ENCODE measurements around the gene PATE3. TPM values are rescaled to one million over a fixed set of nuclear protein-coding genes. Genes with fewer than 3 reads are reported as not detected.

Gene PATE3
- total RNA-seq, 2 experiments from 2014 or later: not detected

DNA sequence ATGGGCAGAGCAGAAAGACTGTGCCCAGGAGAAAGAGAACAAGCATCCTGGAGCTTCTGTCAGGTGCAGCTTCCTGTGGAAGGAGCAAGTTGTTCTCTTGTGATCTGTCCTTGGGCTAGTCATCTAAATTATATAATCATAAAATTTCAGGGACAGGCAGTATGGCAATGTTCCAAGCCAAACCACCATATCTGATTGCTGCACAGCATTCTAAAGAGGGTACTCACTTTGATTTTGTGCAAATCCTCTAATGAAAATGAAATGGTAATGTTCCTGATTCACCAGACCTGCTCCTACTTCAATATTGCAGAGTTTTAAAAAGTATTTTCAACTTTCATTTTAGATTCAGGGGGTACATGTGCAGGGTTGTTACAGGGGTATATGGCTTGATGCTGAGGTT lies 9.2 kb upstream of the PATE3 start, which contains the start of gene PATE2:
Gene PATE2 (minus strand): TSS at position 101 of the 400 bp plus-strand sequence. CDS start 55 bp downstream, at position 46.
- DNase-seq: no peak
- Mint-ChIP-seq H3K4me3 (no peak within 1 kb of the TSS), H3K36me3 (ENCODE audit: low read depth) (no peaks in the 10 kb centered on the region), H3K27ac (no peak within 1 kb of the TSS), H3K4me1 (no peaks in the 10 kb centered on the region), H3K9me3 (no peaks in the 10 kb centered on the region), H3K27me3 (peaks cover 10% of the 10 kb centered on the region)
- ChIA-PET POLR2A (no interaction called here), CTCF (no interaction called here)

DNA sequence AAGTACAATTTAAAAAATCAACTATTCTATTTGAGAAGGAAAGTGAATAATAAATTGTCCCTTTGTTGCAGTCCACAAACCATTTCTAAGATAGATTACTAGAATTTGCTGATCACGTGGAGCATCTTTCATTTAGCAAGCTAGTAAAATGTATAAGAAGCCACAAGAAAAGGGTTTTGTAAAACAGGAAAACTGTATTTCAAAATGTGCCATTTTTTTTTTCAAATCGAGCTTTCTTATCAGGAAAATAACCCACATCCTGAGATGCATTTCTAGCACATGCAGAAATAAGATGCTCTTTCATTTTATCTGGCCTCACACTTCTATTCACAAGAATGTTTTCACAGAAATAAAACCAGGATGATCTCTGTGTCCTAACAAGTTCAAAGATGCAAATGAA lies 3.2 kb upstream of the PATE3 start:
- Mint-ChIP-seq H3K27me3 (peaks cover 11% of the 10 kb centered on the region), H3K36me3 (ENCODE audit: low read depth) (no peaks in the 10 kb centered on the region), H3K4me3 (no peak overlapping the region), H3K4me1 (no peaks in the 10 kb centered on the region), H3K27ac (no peak overlapping the region), H3K9me3 (no peaks in the 10 kb centered on the region)
- POLR2A ChIA-PET: no interaction called here
- DNase-seq: no peak
- CTCF ChIA-PET: no interaction called here

DNA sequence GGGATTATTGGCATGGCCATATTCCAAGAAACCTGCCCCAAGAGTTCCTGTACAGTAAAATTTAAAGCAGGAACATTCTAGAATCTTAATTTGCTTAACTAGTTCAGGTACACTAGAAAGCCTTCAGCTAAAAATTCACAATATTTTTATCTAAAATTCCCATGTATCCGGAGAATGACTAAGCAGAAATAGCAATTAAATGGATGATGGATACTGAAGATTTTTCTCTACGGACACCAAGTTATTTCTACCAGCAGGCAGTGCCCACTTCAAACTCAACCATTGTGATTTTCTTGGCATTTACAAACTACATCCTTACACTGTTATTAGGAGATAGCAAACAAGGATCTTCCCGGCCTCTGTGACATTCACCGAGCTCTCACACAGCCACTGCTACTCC lies 2.9 kb downstream of the PATE3 start:
- Mint-ChIP-seq H3K36me3 (ENCODE audit: low read depth) (no peaks in the 10 kb centered on the region), H3K27me3 (peaks cover 6% of the 10 kb centered on the region), H3K4me3 (no peak overlapping the region), H3K4me1 (no peaks in the 10 kb centered on the region), H3K9me3 (peaks cover 5% of the 10 kb centered on the region), H3K27ac (no peak overlapping the region)
- ChIA-PET POLR2A (no interaction called here), CTCF (no interaction called here)
- no peak for DNase-seq

- no peaks in the 10 kb centered on the region for H3K36me3 Mint-ChIP-seq (ENCODE audit: low read depth)
- peaks cover 14% of the 10 kb centered on the region for H3K9me3 Mint-ChIP-seq
- no peak overlapping the region for H3K27ac Mint-ChIP-seq
- ChIA-PET POLR2A (no interaction called here), CTCF (no interaction called here)
- no peak for DNase-seq
- H3K4me3 Mint-ChIP-seq: no peak overlapping the region
- H3K4me1 Mint-ChIP-seq: no peaks in the 10 kb centered on the region
- peaks cover 5% of the 10 kb centered on the region for H3K27me3 Mint-ChIP-seq
Measured at GRCh38 chr11:125797641-125798040, 9.7 kb downstream of the PATE3 start.

DNA sequence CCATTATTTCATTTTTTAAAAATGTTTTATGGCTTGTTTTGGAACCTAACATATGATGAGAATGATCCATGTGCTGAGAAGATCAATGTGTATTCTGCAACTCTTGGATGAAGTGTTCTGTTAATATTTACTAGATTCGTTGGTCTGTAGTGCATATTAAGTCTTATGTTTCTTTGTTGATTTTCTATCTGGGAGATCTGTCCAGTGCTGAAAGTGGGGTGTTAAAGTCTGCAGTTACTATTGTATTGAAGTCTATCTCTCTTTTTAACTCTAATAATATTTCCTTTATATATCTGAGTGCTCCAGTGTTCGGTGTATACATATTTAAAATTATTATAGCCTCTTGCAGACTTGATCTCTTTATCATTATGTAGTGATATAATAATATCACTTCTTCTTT lies 11.9 kb downstream of the PATE3 start:
- CTCF ChIA-PET: no interaction called here
- no peaks in the 10 kb centered on the region for H3K4me1 Mint-ChIP-seq
- POLR2A ChIA-PET: no interaction called here

DNA sequence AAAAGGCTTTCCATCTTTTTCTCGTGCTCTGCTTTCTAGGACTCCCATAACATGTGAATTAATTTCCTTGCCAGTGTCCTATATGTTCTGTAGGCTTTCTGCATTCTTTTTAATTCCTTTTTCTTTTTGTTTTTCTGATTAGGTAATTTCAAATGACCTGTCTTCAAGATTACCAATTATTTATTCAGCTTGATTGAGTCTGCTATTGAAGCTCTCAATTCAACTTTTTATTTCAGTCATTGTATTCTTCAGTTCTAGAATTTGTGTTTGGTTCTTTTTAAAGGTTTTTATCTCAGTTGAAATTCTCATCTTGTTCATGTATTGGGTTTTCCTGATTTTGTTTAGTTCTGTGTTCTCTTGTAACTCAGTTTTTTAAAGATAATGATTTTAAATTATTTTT lies 14.5 kb downstream of the PATE3 start:
- POLR2A ChIA-PET: no interaction called here
- Mint-ChIP-seq H3K4me1 (no peaks in the 10 kb centered on the region), H3K27me3 (peaks cover 3% of the 10 kb centered on the region), H3K36me3 (ENCODE audit: low read depth) (no peaks in the 10 kb centered on the region), H3K4me3 (no peak overlapping the region), H3K9me3 (peaks cover 19% of the 10 kb centered on the region), H3K27ac (no peak overlapping the region)
- CTCF ChIA-PET: no interaction called here
- no peak for DNase-seq

More for the DNA sequence above, 11.9 kb downstream of the PATE3 start:
- DNase-seq: no peak
- Mint-ChIP-seq H3K27me3 (peaks cover 5% of the 10 kb centered on the region), H3K4me3 (no peak overlapping the region), H3K27ac (no peak overlapping the region), H3K9me3 (peaks cover 25% of the 10 kb centered on the region), H3K36me3 (ENCODE audit: low read depth) (no peaks in the 10 kb centered on the region)

DNA sequence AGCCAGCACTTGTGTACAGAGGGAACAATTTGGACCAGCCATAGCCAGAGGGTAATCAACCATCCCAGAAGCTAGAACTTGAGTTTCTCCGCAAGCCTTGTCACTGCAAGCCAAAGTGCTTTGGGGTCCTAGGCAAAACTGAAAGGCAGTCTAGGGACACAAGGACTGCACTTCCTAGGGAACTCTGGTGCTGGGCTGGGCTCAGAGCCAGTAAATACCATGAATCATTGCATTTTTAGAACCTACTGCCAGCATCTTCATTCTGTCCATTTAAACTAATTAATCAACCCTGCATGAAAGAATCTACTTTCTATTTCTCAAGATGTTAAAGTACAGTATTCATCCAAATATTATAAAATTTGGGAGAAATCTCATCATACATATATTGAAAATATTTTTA lies 20.0 kb downstream of the PATE3 start:
- no peak overlapping the region for H3K4me3 Mint-ChIP-seq
- H3K9me3 Mint-ChIP-seq: peaks cover 9% of the 10 kb centered on the region
- DNase-seq: no peak
- peaks cover 2% of the 10 kb centered on the region for H3K27me3 Mint-ChIP-seq
- H3K4me1 Mint-ChIP-seq: no peaks in the 10 kb centered on the region
- no peak overlapping the region for H3K27ac Mint-ChIP-seq
- H3K36me3 Mint-ChIP-seq (ENCODE audit: low read depth): no peaks in the 10 kb centered on the region
- CTCF ChIA-PET: no interaction called here
- POLR2A ChIA-PET: no interaction called here

DNA sequence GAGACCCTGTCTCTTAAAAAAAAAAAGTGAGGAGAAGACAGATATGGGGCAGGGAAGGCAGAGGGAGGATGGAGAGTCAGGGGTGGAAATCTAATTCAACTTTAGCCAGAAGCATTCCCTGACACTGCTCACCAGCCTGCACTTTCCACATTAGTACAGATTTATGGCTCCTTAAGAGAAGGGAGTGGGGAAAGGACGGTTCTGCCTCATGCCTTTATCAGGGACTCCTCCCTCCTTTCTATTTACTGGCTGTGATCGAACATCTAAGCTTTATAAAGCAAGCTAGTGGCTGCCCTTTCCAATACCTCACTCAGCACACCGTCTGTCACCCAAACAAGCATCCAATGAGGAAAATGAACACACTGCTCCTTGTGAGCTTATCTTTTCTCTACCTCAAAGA lies 45.1 kb downstream of the PATE3 start, which contains the start of gene PATE4:
Gene PATE4 (plus strand): TSS at position 301 of the 400 bp plus-strand sequence. CDS start 44 bp downstream, at position 345.
- Mint-ChIP-seq H3K9me3 (peaks cover 6% of the 10 kb centered on the region), H3K36me3 (ENCODE audit: low read depth) (no peaks in the 10 kb centered on the region), H3K27me3 (peaks cover 6% of the 10 kb centered on the region), H3K4me1 (no peaks in the 10 kb centered on the region), H3K4me3 (no peak within 1 kb of the TSS), H3K27ac (no peak within 1 kb of the TSS)
- CTCF ChIA-PET: no interaction called here
- DNase-seq: no peak
- POLR2A ChIA-PET: no interaction called here

GRCh38 chr11:125835748-125836147 lies 47.8 kb downstream of the PATE3 start:
- H3K36me3 Mint-ChIP-seq (ENCODE audit: low read depth): no peaks in the 10 kb centered on the region
- H3K4me3 Mint-ChIP-seq: no peak overlapping the region
- H3K27ac Mint-ChIP-seq: no peak overlapping the region
- CTCF ChIA-PET: no interaction called here
- H3K4me1 Mint-ChIP-seq: no peaks in the 10 kb centered on the region
- H3K9me3 Mint-ChIP-seq: peaks cover 6% of the 10 kb centered on the region
- DNase-seq: no peak
- peaks cover 6% of the 10 kb centered on the region for H3K27me3 Mint-ChIP-seq
- POLR2A ChIA-PET: no interaction called here

Other genes with a start within 250 kb of the PATE3 start
- gene EI24, start 218.7 kb upstream of the PATE3 start, total RNA-seq: 10 to 100 TPM; 37.3 to 44.3 TPM
- gene STT3A, start 195.3 kb upstream of the PATE3 start, total RNA-seq: 100 to 1,000 TPM; 105 to 127 TPM
- gene CHEK1, start 163.0 kb upstream of the PATE3 start, total RNA-seq: 10 to 100 TPM; 81.4 to 87.2 TPM
- gene ACRV1, start 107.3 kb upstream of the PATE3 start, total RNA-seq: not detected
- gene PATE1, start 41.8 kb upstream of the PATE3 start, total RNA-seq: not detected
- gene PATE2, start 9.3 kb upstream of the PATE3 start, total RNA-seq: under 1 TPM in 1 of 2 experiments, not detected in 1; 0.20 TPM
- not detected for gene PATE4, start 45.2 kb downstream of the PATE3 start, total RNA-seq
- gene HYLS1, start 99.5 kb downstream of the PATE3 start, total RNA-seq: 10 to 100 TPM; 17.4 to 21.2 TPM
- 10 to 100 TPM in 1 of 2 experiments, 1 to 10 TPM in 1; 8.9 to 12.1 TPM for gene PUS3, start 115.1 kb downstream of the PATE3 start, total RNA-seq
- gene DDX25, start 116.4 kb downstream of the PATE3 start, total RNA-seq: under 1 TPM in 1 of 2 experiments, not detected in 1; 0.12 TPM
- not detected for gene VSIG10L2, start 157.9 kb downstream of the PATE3 start, total RNA-seq